22Rv1 (cell line): ENCODE data around the gene EXOC3.

Experiments used
- ZFX ChIP-seq: fragments of 450-650 bp; IDR thresholded peaks from 2 replicates; pipeline ENCODE4 v1.6.1; 2017; ENCODE audit warnings: antibody characterized with exemption, borderline replicate concordance
- TF ChIP-seq, protein P1 (sequence below): fragments of 450-650 bp; IDR thresholded peaks from 2 replicates; pipeline ENCODE4 v1.5.1; 2017; ENCODE audit warnings: mild to moderate bottlenecking

DNA sequence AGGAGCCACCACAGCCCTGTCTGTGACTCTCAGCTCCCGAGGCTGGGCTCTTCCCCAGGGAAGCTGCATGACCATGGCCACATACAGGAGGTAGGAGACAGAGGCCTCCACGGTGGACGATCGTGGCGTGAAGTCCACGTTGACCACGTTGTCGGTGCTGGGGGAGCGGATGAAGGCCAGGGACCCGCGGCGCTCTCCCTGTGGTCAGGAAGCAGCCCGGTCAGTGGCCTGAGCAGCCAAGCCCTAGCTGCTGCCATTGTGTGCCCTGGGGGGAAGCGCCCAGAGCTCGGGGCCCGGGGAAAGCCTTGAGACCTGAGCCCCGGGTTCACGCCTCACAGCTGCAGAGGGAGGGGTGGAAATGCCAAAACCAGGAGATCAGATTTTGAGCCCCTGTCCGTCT, 34.3 kb downstream of the EXOC3 start:
- TF ChIP-seq, protein P1, sequence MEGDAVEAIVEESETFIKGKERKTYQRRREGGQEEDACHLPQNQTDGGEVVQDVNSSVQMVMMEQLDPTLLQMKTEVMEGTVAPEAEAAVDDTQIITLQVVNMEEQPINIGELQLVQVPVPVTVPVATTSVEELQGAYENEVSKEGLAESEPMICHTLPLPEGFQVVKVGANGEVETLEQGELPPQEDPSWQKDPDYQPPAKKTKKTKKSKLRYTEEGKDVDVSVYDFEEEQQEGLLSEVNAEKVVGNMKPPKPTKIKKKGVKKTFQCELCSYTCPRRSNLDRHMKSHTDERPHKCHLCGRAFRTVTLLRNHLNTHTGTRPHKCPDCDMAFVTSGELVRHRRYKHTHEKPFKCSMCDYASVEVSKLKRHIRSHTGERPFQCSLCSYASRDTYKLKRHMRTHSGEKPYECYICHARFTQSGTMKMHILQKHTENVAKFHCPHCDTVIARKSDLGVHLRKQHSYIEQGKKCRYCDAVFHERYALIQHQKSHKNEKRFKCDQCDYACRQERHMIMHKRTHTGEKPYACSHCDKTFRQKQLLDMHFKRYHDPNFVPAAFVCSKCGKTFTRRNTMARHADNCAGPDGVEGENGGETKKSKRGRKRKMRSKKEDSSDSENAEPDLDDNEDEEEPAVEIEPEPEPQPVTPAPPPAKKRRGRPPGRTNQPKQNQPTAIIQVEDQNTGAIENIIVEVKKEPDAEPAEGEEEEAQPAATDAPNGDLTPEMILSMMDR = no peak
- TF ChIP-seq ZFX = no peak
